Ishikawa (cell line): ENCODE measurements around the gene DHDDS.

ENCODE experiments used
- CEBPB ChIP-seq: IDR thresholded peaks from 2 replicates; pipeline ENCODE4 v1.6.1; 2012
- CREB1 ChIP-seq: IDR thresholded peaks from 2 replicates; pipeline ENCODE4 v1.6.1; 2012; ENCODE audit warnings: low read depth
- EGR1 ChIP-seq: IDR thresholded peaks from 2 replicates; pipeline ENCODE4 v1.6.1; 2012
- EP300 ChIP-seq: IDR thresholded peaks from 2 replicates; pipeline ENCODE4 v1.6.1; 2012; ENCODE audit warnings: borderline replicate concordance
- FOXM1 ChIP-seq: IDR thresholded peaks from 2 replicates; pipeline ENCODE4 v1.6.1; 2012; ENCODE audit warnings: low read depth, borderline replicate concordance
- NFIC ChIP-seq: IDR thresholded peaks from 2 replicates; pipeline ENCODE4 v1.6.1; 2012
- RAD21 ChIP-seq: IDR thresholded peaks from 2 replicates; pipeline ENCODE4 v1.6.1; 2012; ENCODE audit warnings: low read depth
- TAF1 ChIP-seq: IDR thresholded peaks from 2 replicates; pipeline ENCODE4 v1.6.1; 2012; ENCODE audit warnings: low read depth, mild to moderate bottlenecking
- TCF12 ChIP-seq: IDR thresholded peaks from 2 replicates; pipeline ENCODE4 v1.6.1; 2012; ENCODE audit warnings: low read depth
- TEAD4 ChIP-seq: IDR thresholded peaks from 2 replicates; pipeline ENCODE4 v1.6.1; 2012
- YY1 ChIP-seq: IDR thresholded peaks from 2 replicates; pipeline ENCODE4 v1.6.1; 2012; ENCODE audit warnings: low read depth
- ZBTB7A ChIP-seq: IDR thresholded peaks from 2 replicates; pipeline ENCODE4 v1.6.1; 2012; ENCODE audit warnings: low read depth
- TF ChIP-seq, protein P1 (sequence below): IDR thresholded peaks from 2 replicates; pipeline ENCODE4 v1.6.1; 2012
- TF ChIP-seq, protein P2 (sequence below): IDR thresholded peaks from 2 replicates; pipeline ENCODE4 v1.6.1; 2012
- TF ChIP-seq, protein P3 (sequence below): IDR thresholded peaks from 2 replicates; pipeline ENCODE4 v1.6.1; 2012; ENCODE audit warnings: low read depth, mild to moderate bottlenecking

Gene DHDDS

DNA sequence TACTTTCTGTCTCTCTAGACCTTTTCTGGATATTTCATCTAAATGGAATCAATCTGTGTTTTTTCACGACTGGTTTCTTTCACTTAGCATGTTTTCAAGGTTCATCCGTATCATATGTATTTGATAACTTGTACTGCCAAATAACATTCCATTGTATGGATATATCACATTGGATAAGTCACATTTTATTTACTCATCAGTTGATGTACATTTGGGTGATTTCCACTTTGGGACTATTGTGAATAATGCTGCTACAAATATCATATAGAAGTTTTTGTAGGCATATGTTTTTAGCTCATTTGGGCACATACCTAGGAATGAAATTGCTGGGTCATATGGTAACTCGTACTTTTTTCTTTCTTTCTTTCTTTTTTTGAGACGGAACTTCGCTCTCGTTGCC lies 46.9 kb downstream of the DHDDS start:
- TF ChIP-seq TEAD4 (no peak), FOXM1 (no peak), RAD21 (no peak), CREB1 (no peak), EP300 (no peak), YY1 (no peak), EGR1 (no peak), NFIC (no peak), TAF1 (no peak), ZBTB7A (no peak)
- TF ChIP-seq, protein P1, sequence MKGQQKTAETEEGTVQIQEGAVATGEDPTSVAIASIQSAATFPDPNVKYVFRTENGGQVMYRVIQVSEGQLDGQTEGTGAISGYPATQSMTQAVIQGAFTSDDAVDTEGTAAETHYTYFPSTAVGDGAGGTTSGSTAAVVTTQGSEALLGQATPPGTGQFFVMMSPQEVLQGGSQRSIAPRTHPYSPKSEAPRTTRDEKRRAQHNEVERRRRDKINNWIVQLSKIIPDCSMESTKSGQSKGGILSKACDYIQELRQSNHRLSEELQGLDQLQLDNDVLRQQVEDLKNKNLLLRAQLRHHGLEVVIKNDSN: no peak
- TF ChIP-seq, protein P2, sequence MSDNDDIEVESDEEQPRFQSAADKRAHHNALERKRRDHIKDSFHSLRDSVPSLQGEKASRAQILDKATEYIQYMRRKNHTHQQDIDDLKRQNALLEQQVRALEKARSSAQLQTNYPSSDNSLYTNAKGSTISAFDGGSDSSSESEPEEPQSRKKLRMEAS: no peak
- TF ChIP-seq, protein P3, sequence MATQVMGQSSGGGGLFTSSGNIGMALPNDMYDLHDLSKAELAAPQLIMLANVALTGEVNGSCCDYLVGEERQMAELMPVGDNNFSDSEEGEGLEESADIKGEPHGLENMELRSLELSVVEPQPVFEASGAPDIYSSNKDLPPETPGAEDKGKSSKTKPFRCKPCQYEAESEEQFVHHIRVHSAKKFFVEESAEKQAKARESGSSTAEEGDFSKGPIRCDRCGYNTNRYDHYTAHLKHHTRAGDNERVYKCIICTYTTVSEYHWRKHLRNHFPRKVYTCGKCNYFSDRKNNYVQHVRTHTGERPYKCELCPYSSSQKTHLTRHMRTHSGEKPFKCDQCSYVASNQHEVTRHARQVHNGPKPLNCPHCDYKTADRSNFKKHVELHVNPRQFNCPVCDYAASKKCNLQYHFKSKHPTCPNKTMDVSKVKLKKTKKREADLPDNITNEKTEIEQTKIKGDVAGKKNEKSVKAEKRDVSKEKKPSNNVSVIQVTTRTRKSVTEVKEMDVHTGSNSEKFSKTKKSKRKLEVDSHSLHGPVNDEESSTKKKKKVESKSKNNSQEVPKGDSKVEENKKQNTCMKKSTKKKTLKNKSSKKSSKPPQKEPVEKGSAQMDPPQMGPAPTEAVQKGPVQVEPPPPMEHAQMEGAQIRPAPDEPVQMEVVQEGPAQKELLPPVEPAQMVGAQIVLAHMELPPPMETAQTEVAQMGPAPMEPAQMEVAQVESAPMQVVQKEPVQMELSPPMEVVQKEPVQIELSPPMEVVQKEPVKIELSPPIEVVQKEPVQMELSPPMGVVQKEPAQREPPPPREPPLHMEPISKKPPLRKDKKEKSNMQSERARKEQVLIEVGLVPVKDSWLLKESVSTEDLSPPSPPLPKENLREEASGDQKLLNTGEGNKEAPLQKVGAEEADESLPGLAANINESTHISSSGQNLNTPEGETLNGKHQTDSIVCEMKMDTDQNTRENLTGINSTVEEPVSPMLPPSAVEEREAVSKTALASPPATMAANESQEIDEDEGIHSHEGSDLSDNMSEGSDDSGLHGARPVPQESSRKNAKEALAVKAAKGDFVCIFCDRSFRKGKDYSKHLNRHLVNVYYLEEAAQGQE: no peak

DNA sequence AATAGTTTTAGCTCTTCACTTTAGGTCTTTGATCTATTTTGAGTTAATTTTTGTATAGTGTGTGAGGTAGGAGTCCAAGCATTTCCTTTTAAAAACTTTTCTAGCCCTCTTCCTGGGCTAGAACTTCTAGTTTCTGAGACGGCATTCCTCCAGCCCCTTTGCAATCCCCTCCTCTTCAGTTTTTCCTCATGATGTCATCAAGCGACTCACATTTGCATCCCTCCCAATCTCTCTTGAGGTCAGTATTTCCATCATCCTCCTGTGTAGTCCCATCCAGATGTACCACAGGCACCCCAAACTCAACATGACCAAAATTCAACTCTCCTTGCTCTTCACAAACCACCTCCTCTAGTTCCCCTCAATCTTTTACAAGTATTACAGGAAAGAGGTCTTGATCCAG lies 50.8 kb downstream of the DHDDS start:
- TF ChIP-seq TAF1: no peak
- no peak for TF ChIP-seq YY1
- TF ChIP-seq TCF12: no peak
- TF ChIP-seq, protein P2: no peak
- no peak for TF ChIP-seq EP300
- TF ChIP-seq ZBTB7A: no peak
- TF ChIP-seq EGR1: no peak
- no peak for TF ChIP-seq CEBPB
- TF ChIP-seq, protein P1: no peak
- TF ChIP-seq RAD21: no peak
- no peak for TF ChIP-seq FOXM1
- TF ChIP-seq TEAD4: no peak
- no peak for TF ChIP-seq CREB1
- TF ChIP-seq NFIC: no peak
- TF ChIP-seq, protein P3: no peak

DNA sequence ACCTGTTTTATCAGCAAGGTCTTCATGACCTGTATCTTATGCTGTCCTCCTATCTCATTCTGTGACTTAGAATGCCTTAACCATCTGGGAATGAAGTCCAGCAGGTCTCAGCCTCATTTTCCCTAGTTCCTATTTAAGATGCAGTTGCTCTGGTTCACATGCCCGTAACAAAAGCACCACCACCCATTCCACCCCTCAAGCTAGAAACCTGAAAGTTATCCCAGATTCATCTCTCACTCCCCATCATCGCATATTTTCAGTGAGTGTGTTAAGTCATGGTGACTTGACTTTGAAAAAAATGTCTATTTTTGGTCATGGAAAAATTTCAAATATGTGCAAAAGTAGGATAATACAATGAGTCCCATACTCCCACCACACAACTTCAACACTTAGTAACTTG lies 51.9 kb downstream of the DHDDS start:
- TF ChIP-seq EGR1: no peak
- TF ChIP-seq CREB1: no peak
- no peak for TF ChIP-seq YY1
- TF ChIP-seq, protein P2: no peak
- no peak for TF ChIP-seq TEAD4
- TF ChIP-seq, protein P3: no peak
- TF ChIP-seq CEBPB: no peak
- no peak for TF ChIP-seq RAD21
- no peak for TF ChIP-seq NFIC
- TF ChIP-seq EP300: no peak
- no peak for TF ChIP-seq ZBTB7A
- no peak for TF ChIP-seq TCF12
- no peak for TF ChIP-seq TAF1
- no peak for TF ChIP-seq FOXM1
- TF ChIP-seq, protein P1: no peak

DNA sequence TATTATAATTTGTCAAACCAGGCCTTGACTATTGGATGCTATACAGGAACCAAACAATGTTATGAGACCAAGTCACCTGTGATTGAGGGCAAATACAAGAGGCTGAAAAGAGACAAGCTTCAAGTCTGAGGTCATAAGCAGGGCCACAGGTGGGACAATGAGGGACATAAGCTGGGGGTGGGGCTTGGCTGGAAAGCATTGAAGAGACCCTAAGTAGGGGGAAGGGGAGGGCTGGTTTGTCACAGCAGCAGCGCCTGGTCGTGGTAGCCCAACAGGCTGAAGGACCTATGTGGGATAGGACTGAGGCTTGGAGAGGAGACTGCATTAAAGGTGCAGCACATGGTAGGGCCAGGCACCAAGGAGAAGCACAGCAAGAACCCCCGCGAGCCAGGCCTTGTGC lies 58.0 kb downstream of the DHDDS start:
- TF ChIP-seq RAD21: no peak
